Hypothalamus (tissue), 51 donors: ENCODE measurements around the gene PGM2.
"Not testable (repeated sequence)": the region's sequence is repeated elsewhere in the genome, so short reads cannot be mapped to it uniquely, and the experiment has no call there.

Experiments
- DNase-seq, 51 donors: peaks; one replicate each; lab custom pipeline; 2025; lab: John Stamatoyannopoulos, UW

Gene PGM2

GRCh38 chr4:37826295-37827029, at the start of gene PGM2:
Gene PGM2 (plus strand): TSS chr4:37826686. CDS start chr4:37826733, 47 bp downstream.
- DNase-seq = peak in 49 of 51 donors; percentile 15 to 87 (median 71)

- no peak for DNase-seq
These were observed 46.6 kb upstream of the PGM2 start for GRCh38 chr4:37779896-37780295.

GRCh38 chr4:37780444-37781130, 45.9 kb upstream of the PGM2 start:
- DNase-seq = peak in 5 of 51 donors; percentile 1 to 24 (median 2)

- DNase-seq = no peak
These were observed 45.4 kb upstream of the PGM2 start for GRCh38 chr4:37781131-37781455.

GRCh38 chr4:37786267-37786666, 40.2 kb upstream of the PGM2 start:
- DNase-seq = not testable (repeated sequence)

- not testable (repeated sequence) for DNase-seq
These were observed 38.5 kb upstream of the PGM2 start for GRCh38 chr4:37787883-37788460.

GRCh38 chr4:37788819-37789218, 37.7 kb upstream of the PGM2 start:
- no peak for DNase-seq

- no peak for DNase-seq
These were observed 34.2 kb upstream of the PGM2 start for GRCh38 chr4:37792241-37792640.

GRCh38 chr4:37793562-37793961, 32.9 kb upstream of the PGM2 start:
- DNase-seq = peak in 2 of 51 donors; percentile 2 to 13

- no peak for DNase-seq
These were observed 32.4 kb upstream of the PGM2 start for GRCh38 chr4:37794056-37794455.

GRCh38 chr4:37795581-37796195, 30.8 kb upstream of the PGM2 start:
- no peak for DNase-seq

GRCh38 chr4:37797374-37797773, 29.1 kb upstream of the PGM2 start:
- no peak for DNase-seq

- no peak for DNase-seq
These were observed 28.6 kb upstream of the PGM2 start for GRCh38 chr4:37797923-37798322.

GRCh38 chr4:37798616-37799015, 27.9 kb upstream of the PGM2 start:
- DNase-seq = no peak

- DNase-seq = no peak
These were observed 26.4 kb upstream of the PGM2 start for GRCh38 chr4:37799941-37800554.

- peak in 32 of 51 donors; percentile 2 to 71 (median 23) for DNase-seq
These were observed 24.3 kb upstream of the PGM2 start for GRCh38 chr4:37802068-37802666.

- peak in 1 of 51 donors; percentile 17 for DNase-seq
These were observed 23.0 kb upstream of the PGM2 start for GRCh38 chr4:37803348-37803973.

- DNase-seq = no peak
These were observed 21.4 kb upstream of the PGM2 start for GRCh38 chr4:37805091-37805490.

GRCh38 chr4:37812713-37813112, 13.8 kb upstream of the PGM2 start:
- DNase-seq = no peak

GRCh38 chr4:37815591-37815990, 10.9 kb upstream of the PGM2 start:
- no peak for DNase-seq
